Neuronal stem cell (in vitro differentiated cells): ENCODE measurements around the gene ASCC2.

ENCODE experiments used
- DNase-seq: peaks from one replicate; pipeline ENCODE4 v3.0.0-alpha.2; 2013; ENCODE audit warnings: low spot score
- H2AFZ ChIP-seq: one replicate; pipeline ENCODE4 v1.6.1; 2013; ENCODE audit warnings: mild to moderate bottlenecking, low read length, inconsistent platforms
- H2AK5ac ChIP-seq: 2 replicates; pipeline ENCODE4 v1.6.1; 2013; ENCODE audit warnings: low read depth, mild to moderate bottlenecking, inconsistent platforms, low read length, moderate library complexity, mixed read lengths
- H2BK120ac ChIP-seq: 2 replicates; pipeline ENCODE4 v1.6.1; 2013; ENCODE audit warnings: low read depth, mild to moderate bottlenecking, inconsistent platforms, low read length, moderate library complexity, mixed read lengths
- H2BK12ac ChIP-seq: one replicate; pipeline ENCODE4 v1.6.1; 2013; ENCODE audit warnings: low read length, inconsistent platforms
- H2BK15ac ChIP-seq: 2 replicates; pipeline ENCODE4 v1.6.1; 2013; ENCODE audit warnings: mild to moderate bottlenecking, low read length, inconsistent platforms, mixed read lengths
- H2BK5ac ChIP-seq: one replicate; pipeline ENCODE4 v1.6.1; 2013; ENCODE audit warnings: inconsistent platforms, mild to moderate bottlenecking, low read length, moderate library complexity
- H3K14ac ChIP-seq: one replicate; pipeline ENCODE4 v1.6.1; 2013; ENCODE audit warnings: low read length, inconsistent platforms
- H3K18ac ChIP-seq: 2 replicates; pipeline ENCODE4 v1.6.1; 2013; ENCODE audit warnings: low read length, inconsistent platforms
- H3K23ac ChIP-seq: 2 replicates; pipeline ENCODE4 v1.6.1; 2013; ENCODE audit warnings: low read depth, mild to moderate bottlenecking, mixed read lengths, low read length, inconsistent platforms; ENCODE audit not compliant: poor library complexity
- H3K27ac ChIP-seq: replicated peaks from 3 replicates; pipeline ENCODE4 v1.5.1; 2013; ENCODE audit warnings: low read length, inconsistent platforms
- H3K27me3 ChIP-seq, 3 experiments: 2 replicates each; pipeline ENCODE4 v1.6.1; 2013; ENCODE audit warnings: low read length in 3 of 3, mild to moderate bottlenecking in 2 of 3, inconsistent platforms in 1 of 3, low read depth in 1 of 3, mixed read lengths in 1 of 3, moderate library complexity in 1 of 3; ENCODE audit not compliant: control insufficient read depth in 3 of 3, insufficient read depth in 3 of 3
- H3K36me3 ChIP-seq, 2 donors: replicated peaks in 1 of 2; 2 replicates each; pipeline ENCODE4 v1.6.1; 2013; ENCODE audit warnings: low read length in 2 of 2; ENCODE audit not compliant: control insufficient read depth in 2 of 2, insufficient read depth in 2 of 2
- H3K4ac ChIP-seq: 2 replicates; pipeline ENCODE4 v1.6.1; 2013; ENCODE audit warnings: inconsistent platforms, mild to moderate bottlenecking, low read length, moderate library complexity
- H3K4me1 ChIP-seq, 2 donors: 1 replicate in 1 of 2; 2 replicates in 1 of 2; pipeline ENCODE4 v1.6.1; 2013; ENCODE audit warnings: low read length in 2 of 2, low read depth in 1 of 2; ENCODE audit not compliant: control insufficient read depth in 2 of 2, insufficient read depth in 1 of 2
- H3K4me2 ChIP-seq: one replicate; pipeline ENCODE4 v1.6.1; 2013; ENCODE audit warnings: mild to moderate bottlenecking, low read length, inconsistent platforms; ENCODE audit not compliant: insufficient read depth, poor library complexity, severe bottlenecking
- H3K4me3 ChIP-seq, 2 donors: 2 replicates each; pipeline ENCODE4 v1.5.1; 2013; ENCODE audit warnings: low read length in 2 of 2, mild to moderate bottlenecking in 2 of 2, inconsistent platforms in 1 of 2, moderate library complexity in 1 of 2
- H3K79me1 ChIP-seq: one replicate; pipeline ENCODE4 v1.6.1; 2013; ENCODE audit warnings: low read depth, mild to moderate bottlenecking, inconsistent platforms, low read length, moderate library complexity
- H3K9ac ChIP-seq: one replicate; pipeline ENCODE4 v1.6.1; 2013; ENCODE audit warnings: mild to moderate bottlenecking, low read depth, low read length, inconsistent platforms; ENCODE audit not compliant: poor library complexity
- H3K9me3 ChIP-seq, 2 donors: replicated peaks in 1 of 2; 2 replicates each; pipeline versions ENCODE3 to v1.6.1; 2013; ENCODE audit warnings: low read length in 2 of 2, mild to moderate bottlenecking in 2 of 2, inconsistent platforms in 1 of 2, low read depth in 1 of 2, mixed read lengths in 1 of 2, moderate library complexity in 1 of 2; ENCODE audit not compliant: control insufficient read depth in 2 of 2, insufficient read depth in 1 of 2
- H4K8ac ChIP-seq: one replicate; pipeline ENCODE4 v1.6.1; 2013; ENCODE audit warnings: low read depth, mild to moderate bottlenecking, inconsistent platforms, low read length, moderate library complexity
- H4K91ac ChIP-seq: one replicate; pipeline ENCODE4 v1.6.1; 2013; ENCODE audit warnings: low read length, low read depth, mild to moderate bottlenecking, inconsistent platforms; ENCODE audit not compliant: poor library complexity
- WGBS, 2 donors: extraction: QIAGEN DNeasy Blood & Tissue Kit; methylation state at CpG; one replicate each; pipeline ENCODE4 v1.1.7; 2013; ENCODE audit warnings: missing lambda C conversion rate in 2 of 2, mixed read lengths in 1 of 2; ENCODE audit not compliant: insufficient read length in 2 of 2, insufficient replicate concordance in 1 of 2; ENCODE audit errors: extremely low coverage in 2 of 2; 5-methylcytosine and 5-hydroxymethylcytosine counted together

The ASCC2 gene

GRCh38 chr22:29811377-29811776, 26.7 kb downstream of the ASCC2 start:
- H3K27ac ChIP-seq = no peak overlapping the region
- no peak overlapping the region for H3K23ac ChIP-seq
- H3K14ac ChIP-seq = no peak overlapping the region
- no peak overlapping the region for H2BK15ac ChIP-seq
- no peak overlapping the region for H4K8ac ChIP-seq
- H3K79me1 ChIP-seq = peaks cover 2% of the 10 kb centered on the region
- no peak overlapping the region for H2AK5ac ChIP-seq
- no peak overlapping the region for H3K4me2 ChIP-seq
- peaks cover 31 to 93% of the 10 kb centered on the region in 2 donors for H3K36me3 ChIP-seq
- no peak overlapping the region for H3K4ac ChIP-seq
- DNase-seq = no peak
- H2BK120ac ChIP-seq = no peak overlapping the region
- H2BK12ac ChIP-seq = no peak overlapping the region
- no peaks in the 10 kb centered on the region for H3K9me3 ChIP-seq
- H3K4me3 ChIP-seq = no peak overlapping the region
- no peak overlapping the region for H2BK5ac ChIP-seq
- no peaks in the 10 kb centered on the region for H3K4me1 ChIP-seq
- no peak overlapping the region for H2AFZ ChIP-seq
- no peaks in the 10 kb centered on the region for H3K27me3 ChIP-seq
- H3K18ac ChIP-seq = no peak overlapping the region
- H4K91ac ChIP-seq = no peak overlapping the region
- no peak overlapping the region for H3K9ac ChIP-seq
- no CpG with 5 or more reads among the region's 2 CpGs for WGBS, 2 donors

- no peak overlapping the region for H4K91ac ChIP-seq
- H3K4me2 ChIP-seq = no peak overlapping the region
- H4K8ac ChIP-seq = no peak overlapping the region
- no peak overlapping the region for H2BK12ac ChIP-seq
- no peak overlapping the region for H3K23ac ChIP-seq
- no peak overlapping the region for H3K4me3 ChIP-seq
- H2BK5ac ChIP-seq = no peak overlapping the region
- H3K4me1 ChIP-seq = no peaks in the 10 kb centered on the region
- H3K9ac ChIP-seq = no peak overlapping the region
- peaks cover 39 to 93% of the 10 kb centered on the region in 2 donors for H3K36me3 ChIP-seq
- H2AFZ ChIP-seq = no peak overlapping the region
- H3K79me1 ChIP-seq = peaks cover 2% of the 10 kb centered on the region
- no peak overlapping the region for H3K4ac ChIP-seq
- H3K14ac ChIP-seq = no peak overlapping the region
- H2AK5ac ChIP-seq = no peak overlapping the region
- no peak for DNase-seq
- H2BK120ac ChIP-seq = no peak overlapping the region
- no peaks in the 10 kb centered on the region for H3K27me3 ChIP-seq
- no peak overlapping the region for H3K27ac ChIP-seq
- no CpG with 5 or more reads among the region's 2 CpGs for WGBS, 2 donors
- no peak overlapping the region for H3K18ac ChIP-seq
- no peaks in the 10 kb centered on the region for H3K9me3 ChIP-seq
- no peak overlapping the region for H2BK15ac ChIP-seq
Measured at GRCh38 chr22:29810216-29810615, 27.9 kb downstream of the ASCC2 start.

DNA sequence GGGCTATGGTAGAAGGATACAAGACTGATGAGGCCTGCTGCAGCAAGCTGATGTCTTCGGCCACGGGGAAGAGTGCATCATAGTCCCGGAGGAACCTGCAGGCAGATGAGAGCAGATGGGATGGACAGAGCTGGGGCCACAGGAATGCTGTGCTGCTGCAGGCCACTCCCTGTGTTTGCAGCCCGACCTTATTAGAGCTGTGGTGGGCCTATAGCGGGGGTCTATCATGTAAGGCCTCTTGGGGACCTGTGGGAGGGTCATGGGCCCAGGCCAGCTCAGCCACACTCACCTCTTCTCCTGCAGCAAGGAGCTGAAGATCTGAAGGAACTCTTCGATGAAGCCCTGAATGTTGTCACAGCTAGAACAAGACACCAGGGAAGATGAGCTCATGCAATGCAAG, 31.9 kb downstream of the ASCC2 start:
- H3K4me2 ChIP-seq = no peak overlapping the region
- WGBS, 2 donors = no CpG with 5 or more reads among the region's 6 CpGs

DNA sequence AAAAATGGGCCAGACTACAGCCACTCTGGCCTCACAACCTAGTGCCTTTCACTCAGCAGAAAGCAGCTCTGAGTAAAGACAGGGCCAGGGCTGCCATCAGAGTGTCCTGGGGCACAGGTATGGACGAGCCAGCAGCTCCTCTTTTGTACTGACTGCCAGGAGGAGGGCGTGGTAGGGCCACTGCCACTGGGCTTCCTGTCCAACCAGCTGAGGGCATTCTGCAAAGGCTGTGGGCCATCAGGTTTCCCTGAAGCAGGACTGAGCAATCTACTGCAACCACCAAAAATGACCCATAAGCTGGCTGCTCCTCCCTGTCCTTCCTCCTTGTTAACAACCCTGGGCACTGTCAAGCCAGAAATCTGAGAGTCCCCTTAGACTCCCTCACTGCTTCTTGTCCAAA, 33.1 kb downstream of the ASCC2 start:
- peaks cover 0 to 10% of the 10 kb centered on the region in 2 donors for H3K4me1 ChIP-seq
- no peaks in the 10 kb centered on the region for H3K79me1 ChIP-seq
- H4K91ac ChIP-seq = no peak overlapping the region
- no peak for DNase-seq
- no peak overlapping the region for H4K8ac ChIP-seq
- no peak overlapping the region for H3K14ac ChIP-seq
- no peak overlapping the region for H3K4me2 ChIP-seq
- WGBS, 2 donors = no CpG with 5 or more reads among the region's 2 CpGs
- H2AK5ac ChIP-seq = no peak overlapping the region
- H3K9me3 ChIP-seq = no peaks in the 10 kb centered on the region
- no peak overlapping the region for H3K4ac ChIP-seq
- no peak overlapping the region for H3K18ac ChIP-seq
- H3K27ac ChIP-seq = no peak overlapping the region
- no peak overlapping the region for H3K4me3 ChIP-seq
- no peaks in the 10 kb centered on the region for H3K27me3 ChIP-seq
- H3K23ac ChIP-seq = no peak overlapping the region
- no peak overlapping the region for H2BK15ac ChIP-seq
- H3K36me3 ChIP-seq = peaks cover 38 to 92% of the 10 kb centered on the region in 2 donors
- peak overlapping the region; percentile 71 for H2BK5ac ChIP-seq
- H2BK120ac ChIP-seq = no peak overlapping the region
- no peak overlapping the region for H3K9ac ChIP-seq
- no peak overlapping the region for H2AFZ ChIP-seq
- no peak overlapping the region for H2BK12ac ChIP-seq

More for the DNA sequence above, 31.9 kb downstream of the ASCC2 start:
- Histone ChIP-seq H3K79me1 (no peaks in the 10 kb centered on the region), H3K4ac (no peak overlapping the region), H4K91ac (no peak overlapping the region), H3K27ac (no peak overlapping the region), H3K9ac (peak overlapping the region; percentile 50), H2BK5ac (no peak overlapping the region), H3K18ac (no peak overlapping the region), H3K14ac (no peak overlapping the region), H3K9me3 (no peaks in the 10 kb centered on the region), H3K27me3 (no peaks in the 10 kb centered on the region), H3K23ac (no peak overlapping the region), H2BK120ac (no peak overlapping the region), H3K4me1 (peaks cover 0 to 6% of the 10 kb centered on the region in 2 donors), H2AK5ac (no peak overlapping the region), H3K4me3 (no peak overlapping the region), H2BK15ac (no peak overlapping the region), H3K36me3 (peaks cover 40 to 91% of the 10 kb centered on the region in 2 donors), H2AFZ (no peak overlapping the region), H2BK12ac (no peak overlapping the region), H4K8ac (no peak overlapping the region)
- DNase-seq = no peak
